Testis (tissue), 3 donors: ENCODE data around the gene ANKS4B. TPM values are rescaled to one million over a fixed set of nuclear protein-coding genes. Genes with fewer than 3 reads are reported as not detected.
"Not testable (repeated sequence)": the region's sequence is repeated elsewhere in the genome, so short reads cannot be mapped to it uniquely, and the experiment has no call there.

ENCODE experiments used
- DNase-seq: peaks from one replicate; pipeline ENCODE4 v3.0.0-alpha.2; 2019
- H3K27ac ChIP-seq, 2 donors: fragments of 200-600 bp; sonication (generic); one replicate each; pipeline ENCODE4 v1.5.1; 2019
- H3K27me3 ChIP-seq: fragments of 200-600 bp; sonication (generic); one replicate; pipeline ENCODE4 v1.5.1; 2019
- H3K36me3 ChIP-seq: fragments of 200-600 bp; sonication (generic); one replicate; pipeline ENCODE4 v1.5.1; 2017; ENCODE audit warnings: low read depth; ENCODE audit errors: missing control alignments
- H3K4me1 ChIP-seq: fragments of 200-600 bp; sonication (generic); one replicate; pipeline ENCODE4 v1.5.1; 2019
- H3K4me3 ChIP-seq, 2 donors: fragments of 200-600 bp; sonication (generic); one replicate each; pipeline ENCODE4 v1.5.1; 2017 to 2019
- H3K9me3 ChIP-seq: fragments of 200-600 bp; sonication (generic); one replicate; pipeline ENCODE4 v1.5.1; 2017
- POLR2A ChIP-seq: fragments of 450-650 bp; IDR thresholded peaks from one replicate; pipeline ENCODE4 v1.6.1; 2017; ENCODE audit warnings: antibody characterized with exemption, mild to moderate bottlenecking, moderate library complexity
- WGBS, 2 donors: methylation state at CpG; one replicate each; pipeline ENCODE4 v1.1.5; 2018; 5-methylcytosine and 5-hydroxymethylcytosine counted together
- intact Hi-C: fragments of 100-400 bp; cut with DNase I; formaldehyde crosslinking; loops from one replicate; pipeline ENCODE4 v1.15.1; 2023; ENCODE audit warnings: low total_unique reads
- polyA plus RNA-seq: library from polyadenylated mRNA; stranded (reverse); fragments of 350-450 nt; fragmentation: Illumina TruSeq; extraction: RNeasy Lipid Tissue Mini Kit (QIAGEN cat#74804); gene quantifications from one replicate; pipeline ENCODE4 v1.2.3, GENCODE V29; 2014; ENCODE audit warnings: low read depth, low replicate concordance; ENCODE audit not compliant: insufficient read depth
- total RNA-seq, 2 donors: library from RNA; depleted of rRNA; stranded (reverse); fragments of >200 nt; gene quantifications; one replicate each; pipeline ENCODE4 v1.2.3, GENCODE V29; 2016
- TF ChIP-seq, protein P1 (sequence below), 3 experiments: fragments of 450-650 bp in 2 of 3; fragments of 200-600 bp in 1 of 3; sonication (generic) in 1 of 3; IDR thresholded peaks; one replicate each; pipeline ENCODE4 v1.5.1; 2016 to 2019; ENCODE audit warnings: antibody characterized with exemption in 3 of 3, mild to moderate bottlenecking in 2 of 3, moderate library complexity in 1 of 3

The ANKS4B gene
- total and polyA plus RNA-seq, 3 donors from 2014 or later = 0.12 to 0.40 (median 0.24) TPM

DNA sequence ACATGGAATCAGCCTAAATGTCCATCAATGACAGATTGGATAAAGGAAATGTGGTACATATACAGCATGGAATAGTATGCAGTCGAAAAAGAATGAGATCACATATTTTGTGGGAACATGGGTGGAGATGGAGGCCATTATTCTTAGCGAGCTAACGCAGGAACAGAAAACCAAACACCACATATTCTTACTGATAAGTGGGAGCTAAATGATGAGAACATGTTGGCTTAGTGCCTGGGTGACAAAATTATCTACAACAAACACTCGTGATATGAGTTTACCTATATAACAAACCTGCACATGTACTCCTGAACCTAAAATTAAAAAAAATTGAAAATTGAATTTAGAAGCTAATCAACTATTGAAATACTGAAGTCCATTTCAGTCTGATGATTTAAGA lies 6.1 kb downstream of the ANKS4B start:
- no peak overlapping the region for H3K27ac ChIP-seq
- TF ChIP-seq POLR2A = no peak
- TF ChIP-seq, protein P1, sequence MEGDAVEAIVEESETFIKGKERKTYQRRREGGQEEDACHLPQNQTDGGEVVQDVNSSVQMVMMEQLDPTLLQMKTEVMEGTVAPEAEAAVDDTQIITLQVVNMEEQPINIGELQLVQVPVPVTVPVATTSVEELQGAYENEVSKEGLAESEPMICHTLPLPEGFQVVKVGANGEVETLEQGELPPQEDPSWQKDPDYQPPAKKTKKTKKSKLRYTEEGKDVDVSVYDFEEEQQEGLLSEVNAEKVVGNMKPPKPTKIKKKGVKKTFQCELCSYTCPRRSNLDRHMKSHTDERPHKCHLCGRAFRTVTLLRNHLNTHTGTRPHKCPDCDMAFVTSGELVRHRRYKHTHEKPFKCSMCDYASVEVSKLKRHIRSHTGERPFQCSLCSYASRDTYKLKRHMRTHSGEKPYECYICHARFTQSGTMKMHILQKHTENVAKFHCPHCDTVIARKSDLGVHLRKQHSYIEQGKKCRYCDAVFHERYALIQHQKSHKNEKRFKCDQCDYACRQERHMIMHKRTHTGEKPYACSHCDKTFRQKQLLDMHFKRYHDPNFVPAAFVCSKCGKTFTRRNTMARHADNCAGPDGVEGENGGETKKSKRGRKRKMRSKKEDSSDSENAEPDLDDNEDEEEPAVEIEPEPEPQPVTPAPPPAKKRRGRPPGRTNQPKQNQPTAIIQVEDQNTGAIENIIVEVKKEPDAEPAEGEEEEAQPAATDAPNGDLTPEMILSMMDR (IDR thresholded peaks at IDR 0.05) = no peak
- intact Hi-C loops = no loop called here
- no peak overlapping the region for H3K4me3 ChIP-seq
- peaks cover 5% of the 10 kb centered on the region for H3K4me1 ChIP-seq
- H3K27me3 ChIP-seq = no peaks in the 10 kb centered on the region
- DNase-seq = no peak
- 63 to 76% methylated on average over 4 of the region's 4 CpGs for WGBS, 2 donors
- no peaks in the 10 kb centered on the region for H3K9me3 ChIP-seq
- no peaks in the 10 kb centered on the region for H3K36me3 ChIP-seq

DNA sequence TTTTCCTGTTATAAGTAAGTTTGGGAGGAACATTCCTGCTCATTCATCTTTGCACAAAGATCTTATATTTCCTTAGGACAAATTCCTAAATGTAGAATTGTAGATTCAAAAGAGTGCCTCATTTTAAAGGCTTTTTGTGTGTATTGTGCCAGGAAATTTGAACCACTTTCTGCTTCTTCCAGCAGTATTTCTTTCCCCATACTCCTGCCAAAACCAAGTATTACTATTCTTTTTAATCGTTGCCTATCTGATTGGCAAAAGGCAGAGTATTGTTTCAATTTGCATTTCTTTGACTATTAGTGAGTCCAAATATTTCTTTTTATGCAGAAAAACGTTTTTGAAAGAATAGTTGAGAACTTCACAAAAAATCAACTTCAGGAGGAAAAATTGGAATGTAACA lies 9.3 kb downstream of the ANKS4B start:
- peaks cover 17% of the 10 kb centered on the region for H3K4me1 ChIP-seq
- H3K27ac ChIP-seq = no peak overlapping the region
- no peaks in the 10 kb centered on the region for H3K36me3 ChIP-seq
- no peak for TF ChIP-seq POLR2A
- TF ChIP-seq, protein P1 (IDR thresholded peaks at IDR 0.05) = no peak
- no peaks in the 10 kb centered on the region for H3K9me3 ChIP-seq
- 10 to 21% methylated on average over 2 of the region's 2 CpGs for WGBS, 2 donors
- no peaks in the 10 kb centered on the region for H3K27me3 ChIP-seq
- no peak for DNase-seq
- intact Hi-C loops = no loop called here
- H3K4me3 ChIP-seq = no peak overlapping the region

DNA sequence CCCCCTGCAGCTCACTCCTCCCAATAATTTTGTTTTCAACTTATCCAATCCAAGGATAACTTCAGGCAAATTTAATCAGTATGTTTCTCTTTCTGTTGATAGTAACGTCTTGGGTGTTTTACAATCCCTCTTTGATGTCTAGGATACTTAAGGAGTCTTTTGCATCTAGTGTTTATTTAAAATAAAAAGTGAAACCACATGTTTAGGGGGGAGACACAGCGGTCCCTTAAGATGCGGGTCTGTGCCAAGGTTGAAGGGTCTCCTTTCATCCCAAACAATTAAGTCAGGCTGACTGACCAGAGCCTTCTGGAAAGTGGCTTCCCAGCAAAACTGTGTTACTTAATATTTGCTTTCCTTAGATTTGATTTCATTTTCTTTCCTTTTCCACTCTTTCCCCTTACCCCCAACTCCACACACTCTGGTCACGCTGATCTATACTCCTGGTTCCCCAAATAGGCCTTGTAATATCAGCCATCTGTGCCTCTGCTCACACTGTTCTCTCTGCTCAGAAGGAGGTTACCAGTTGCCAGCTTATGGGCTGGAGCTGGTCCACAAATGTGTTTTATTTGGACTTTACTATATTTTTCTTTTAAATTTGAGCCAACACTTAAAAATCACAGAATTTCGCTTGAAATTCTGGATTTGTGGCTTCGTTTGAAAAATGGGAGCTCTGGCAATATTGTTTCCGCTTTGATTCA lies 11.2 kb downstream of the ANKS4B start:
- TF ChIP-seq POLR2A = no peak
- TF ChIP-seq, protein P1 (IDR thresholded peaks at IDR 0.05) = no peak
- no peak for DNase-seq
- intact Hi-C loops = no loop called here
- WGBS, 2 donors = 37 to 43% methylated on average over 7 of the region's 7 CpGs
- Histone ChIP-seq H3K36me3 (no peaks in the 10 kb centered on the region), H3K27me3 (no peaks in the 10 kb centered on the region), H3K27ac (no peak overlapping the region), H3K4me1 (peaks cover 17% of the 10 kb centered on the region), H3K9me3 (no peaks in the 10 kb centered on the region), H3K4me3 (no peak overlapping the region)

DNA sequence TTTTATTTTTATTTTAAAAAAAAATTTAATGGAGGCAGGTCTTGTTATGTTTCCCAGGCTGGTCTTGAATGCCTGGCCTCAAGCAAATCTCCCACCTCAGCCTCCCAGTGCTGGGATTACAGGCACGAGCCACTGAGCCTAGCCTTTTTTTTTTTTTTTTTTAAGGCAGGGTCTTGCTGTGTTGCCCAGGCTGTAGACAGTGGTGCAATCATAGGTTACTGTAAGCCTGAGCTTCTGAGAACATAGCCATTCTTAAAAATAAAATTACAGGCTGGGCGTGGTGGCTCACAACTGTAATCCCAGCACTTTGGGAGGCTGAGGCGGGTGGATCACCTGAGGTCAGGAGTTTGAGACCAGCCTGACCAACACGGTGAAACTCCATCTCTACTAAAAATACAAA lies 14.7 kb downstream of the ANKS4B start:
- 89 to 95% methylated on average over 4 of the region's 4 CpGs for WGBS, 2 donors
- H3K36me3 ChIP-seq, H3K27me3 ChIP-seq, intact Hi-C loops, H3K9me3 ChIP-seq, H3K4me3 ChIP-seq, H3K27ac ChIP-seq, DNase-seq: not testable (repeated sequence)
- H3K4me1 ChIP-seq = peaks cover 17% of the 10 kb centered on the region

DNA sequence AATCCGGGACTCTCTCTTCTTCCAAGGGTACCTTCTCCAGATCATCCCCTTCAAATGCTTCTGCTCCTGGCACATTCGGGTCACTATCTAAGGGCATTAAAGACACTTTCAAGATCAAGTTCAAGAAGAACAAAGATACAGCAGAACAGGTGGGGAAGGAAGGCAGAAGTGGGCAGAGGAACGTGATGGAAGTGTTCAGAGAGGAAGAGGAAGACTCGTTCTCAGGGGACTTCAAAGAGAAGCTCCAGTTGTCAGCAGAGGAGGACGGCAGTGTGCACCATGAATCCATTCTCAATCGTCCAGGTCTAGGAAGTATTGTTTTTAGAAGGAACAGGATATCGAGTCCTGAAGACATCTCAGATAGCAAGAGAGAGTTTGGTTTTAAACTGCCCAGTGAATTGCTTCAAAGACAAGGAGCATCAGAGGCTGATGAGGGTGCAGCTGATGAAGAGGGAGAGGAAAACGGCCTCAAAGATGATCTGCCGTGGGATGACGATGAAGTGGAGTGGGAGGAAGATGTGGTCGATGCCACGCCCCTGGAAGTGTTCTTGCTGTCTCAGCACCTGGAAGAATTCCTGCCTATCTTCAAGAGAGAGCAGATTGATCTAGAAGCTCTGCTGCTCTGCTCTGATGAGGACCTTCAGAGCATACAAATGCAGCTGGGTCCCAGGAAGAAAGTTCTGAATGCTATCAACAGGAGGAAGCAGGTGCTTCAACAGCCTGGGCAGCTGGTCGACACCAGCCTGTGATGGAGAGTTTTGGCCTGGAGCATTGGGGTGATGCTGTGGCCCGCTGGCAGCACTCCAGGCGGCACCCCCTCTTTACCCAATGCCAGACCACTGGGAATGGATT lies 16.8 kb downstream of the ANKS4B start:
- intact Hi-C loops = no loop called here
- no peak for DNase-seq
- no peak overlapping the region for H3K4me3 ChIP-seq
- no peak overlapping the region for H3K27ac ChIP-seq
- H3K9me3 ChIP-seq = no peaks in the 10 kb centered on the region
- peaks cover 9% of the 10 kb centered on the region for H3K4me1 ChIP-seq
- no peaks in the 10 kb centered on the region for H3K27me3 ChIP-seq
- TF ChIP-seq POLR2A = no peak
- TF ChIP-seq, protein P1 (IDR thresholded peaks at IDR 0.05) = no peak
- no peaks in the 10 kb centered on the region for H3K36me3 ChIP-seq
- WGBS, 2 donors = 89% methylated on average over 12 to 15 of the region's 15 CpGs
